GM12878 (cell line): Measurements from ENCODE around the gene RPS16. TPM values are rescaled to one million over a fixed set of nuclear protein-coding genes. Genes with fewer than 3 reads are reported as not detected.

ENCODE experiments used
- BMI1 ChIP-seq: fragments of 450-650 bp; IDR thresholded peaks from 2 replicates; pipeline ENCODE4 v1.6.1; 2016; ENCODE audit warnings: mild to moderate bottlenecking, moderate library complexity, borderline replicate concordance
- CBX3 ChIP-seq: fragments of 200-600 bp; sonication (generic); IDR thresholded peaks from 2 replicates; pipeline ENCODE4 v1.6.1; 2016; ENCODE audit warnings: low read depth, borderline replicate concordance
- CHD4 ChIP-seq: fragments of 200-600 bp; sonication (generic); IDR thresholded peaks from 2 replicates; pipeline ENCODE4 v1.6.1; 2016; ENCODE audit warnings: mild to moderate bottlenecking
- CTCF ChIP-seq, 3 experiments: IDR thresholded peaks in 2 of 3; conservative IDR thresholded peaks in 1 of 3; 2 replicates each; pipeline ENCODE4 v1.5.1; 2011; ENCODE audit warnings: low read depth in 3 of 3, low read length in 3 of 3, mild to moderate bottlenecking in 3 of 3, control low read depth in 2 of 3, moderate library complexity in 2 of 3, inconsistent platforms in 1 of 3, mixed read lengths in 1 of 3; ENCODE audit not compliant: control insufficient read depth in 2 of 3, insufficient read depth in 1 of 3; ENCODE audit errors: extremely low read depth in 1 of 3
- EGR1 ChIP-seq, 2 experiments: IDR thresholded peaks; 1 replicate in 1 of 2; 2 replicates in 1 of 2; pipeline ENCODE4 v1.6.1; 2011 to 2012; ENCODE audit warnings: low read depth in 2 of 2, low read length in 2 of 2, borderline replicate concordance in 1 of 2, mild to moderate bottlenecking in 1 of 2, moderate library complexity in 1 of 2
- GATAD2B ChIP-seq: fragments of 450-650 bp; conservative IDR thresholded peaks from 2 replicates; pipeline ENCODE4 v1.6.1; 2017; ENCODE audit warnings: low read depth, mild to moderate bottlenecking, moderate library complexity
- LARP7 ChIP-seq: fragments of 450-650 bp; IDR thresholded peaks from 2 replicates; pipeline ENCODE4 v1.6.1; 2017; ENCODE audit warnings: mild to moderate bottlenecking
- MTA3 ChIP-seq: IDR thresholded peaks from 2 replicates; pipeline ENCODE4 v1.6.1; 2012; ENCODE audit warnings: low read length, inconsistent platforms, borderline replicate concordance
- MYB ChIP-seq: fragments of 150-350 bp; IDR thresholded peaks from 2 replicates; pipeline ENCODE4 v1.6.1; 2014; ENCODE audit warnings: mild to moderate bottlenecking, low read depth, low read length, borderline replicate concordance
- NBN ChIP-seq: fragments of 450-650 bp; IDR thresholded peaks from 2 replicates; pipeline ENCODE4 v1.6.1; 2016
- NFIC ChIP-seq: IDR thresholded peaks from 2 replicates; pipeline ENCODE4 v1.6.1; 2012; ENCODE audit warnings: low read depth, mild to moderate bottlenecking, inconsistent platforms, low read length, moderate library complexity
- NR2F1 ChIP-seq: fragments of 450-650 bp; conservative IDR thresholded peaks from 2 replicates; pipeline ENCODE4 v1.6.1; 2017; ENCODE audit warnings: mild to moderate bottlenecking
- PKNOX1 ChIP-seq: fragments of 450-650 bp; IDR thresholded peaks from 2 replicates; pipeline ENCODE4 v1.6.1; 2016; ENCODE audit warnings: mild to moderate bottlenecking
- ZNF24 ChIP-seq: fragments of 450-650 bp; IDR thresholded peaks from 2 replicates; pipeline ENCODE4 v1.6.1; 2017; ENCODE audit warnings: antibody characterized with exemption, mild to moderate bottlenecking
- ZNF384 ChIP-seq: IDR thresholded peaks from 2 replicates; pipeline ENCODE4 v1.6.1; 2012; ENCODE audit warnings: low read depth, mild to moderate bottlenecking, low read length, improper control_type of control experiment, borderline replicate concordance
- ZNF622 ChIP-seq: fragments of 450-650 bp; IDR thresholded peaks from 2 replicates; pipeline ENCODE4 v1.6.1; 2017; ENCODE audit warnings: mild to moderate bottlenecking, inconsistent platforms
- polyA plus RNA-seq, 11 experiments: library from polyadenylated mRNA; depleted of rRNA in 4 of 11; unstranded in 6 of 11; stranded (reverse) in 5 of 11; fragments of >200 nt; fragmentation: Nextera tagmentation in 4 of 11; fragmentation: Illumina TruSeq in 1 of 11; extraction: Ambion mirVana in 4 of 11; extraction: Trizol in 1 of 11; gene quantifications; 1 replicate in 1 of 11; 2 replicates in 10 of 11; pipeline versions ENCODE4 v1.2.1 to v1.2.3, GENCODE V29; 2011 to 2016; ENCODE audit warnings: inconsistent platforms in 2 of 11, missing spikeins in 2 of 11, low read depth in 1 of 11
- total RNA-seq, 4 experiments: library from RNA; depleted of rRNA in 3 of 4; stranded (reverse); fragments of >200 nt in 3 of 4; fragmentation: Illumina TruSeq in 1 of 4; extraction: Trizol in 1 of 4; gene quantifications; 2 replicates each; pipeline versions ENCODE4 v1.2.1 to v1.2.3, GENCODE V29; 2013 to 2021
- TF ChIP-seq, protein P1 (sequence below): IDR thresholded peaks from 2 replicates; pipeline ENCODE4 v1.6.1; 2011; ENCODE audit warnings: low read depth, low read length, improper control_type of control experiment, borderline replicate concordance
- TF ChIP-seq, protein P2 (sequence below): IDR thresholded peaks from 2 replicates; pipeline ENCODE4 v1.6.1; 2012; ENCODE audit warnings: mild to moderate bottlenecking, low read depth, low read length

The RPS16 gene
- total and polyA plus RNA-seq, 10 of the 15 experiments (the other 5 are each of a cell fraction or from before 2014, with no cell fraction given) = 148 to 4,810 (median 2,343) TPM

DNA sequence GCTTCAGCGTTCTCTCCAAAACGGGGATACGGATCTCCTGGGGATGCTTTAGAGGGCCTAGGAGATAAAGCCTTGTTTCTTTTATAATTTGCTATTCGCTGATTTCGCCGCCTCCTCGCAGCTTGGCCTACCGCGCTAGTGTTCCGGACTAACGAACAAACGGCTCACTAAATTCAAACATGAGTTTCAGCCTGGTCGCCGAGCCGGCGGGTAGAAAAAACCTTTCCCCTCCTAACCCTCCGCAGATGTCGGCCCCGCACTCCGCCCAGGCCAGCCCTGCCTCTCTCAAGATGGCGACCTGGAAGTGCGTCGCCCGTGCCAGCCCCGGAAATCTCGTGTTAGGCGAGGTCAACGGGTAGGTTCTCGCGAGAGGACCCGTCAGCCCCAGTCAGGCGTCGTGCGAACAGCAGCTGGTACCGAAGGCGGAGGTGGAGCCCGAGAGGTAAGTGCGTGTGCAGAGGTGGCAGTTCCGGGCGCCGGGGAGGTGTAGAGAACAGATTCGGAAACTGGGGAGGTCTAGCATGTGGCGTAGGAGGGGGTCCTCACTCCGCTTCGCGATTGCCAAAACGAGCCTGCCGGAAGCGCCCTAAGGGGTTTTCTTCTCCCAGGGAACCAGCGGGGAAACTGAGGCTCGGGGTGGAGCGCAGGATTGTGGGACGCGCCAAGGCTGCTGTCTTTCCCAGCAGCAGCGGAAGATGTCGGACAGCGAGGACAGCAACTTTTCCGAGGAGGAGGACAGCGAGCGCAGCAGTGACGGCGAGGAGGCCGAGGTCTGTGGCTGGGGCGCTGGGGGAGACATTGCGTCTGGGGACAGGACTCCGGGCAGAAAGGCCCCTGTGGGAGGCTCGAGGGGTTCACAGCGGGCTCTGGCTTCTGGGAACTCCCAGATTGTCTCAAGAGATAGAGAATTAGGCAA is 9.7 kb upstream of the RPS16 start, which contains the start of gene SUPT5H (continued):
- TF ChIP-seq EGR1 (IDR thresholded peaks at IDR 0.05; ENCODE audit: borderline replicate concordance in 1 of 2, low read depth in 2 of 2, low read length in 2 of 2) (peak in 1 of 2 experiments; percentile 73; a peak in 2 of 3 replicates), CBX3 (no peak), CTCF (IDR thresholded peaks at IDR 0.05 in 2 of 3, conservative IDR thresholded peaks at IDR 0.05 in 1 of 3; ENCODE audit: control insufficient read depth in 2 of 3, extremely low read depth in 1 of 3, insufficient read depth in 1 of 3, low read depth in 3 of 3, low read length in 3 of 3) (no peak), BMI1 (no peak), GATAD2B (peak; percentile 86), ZNF622 (no peak), NFIC (no peak), NR2F1 (peak; percentile 61; the same call in 1 of the 2 replicates), NBN (peak; percentile 89), CHD4 (no peak), MYB (no peak), MTA3 (no peak), ZNF24 (no peak), LARP7 (peak; percentile 81), ZNF384 (peak; percentile 65; the same call in 1 of the 2 replicates), PKNOX1 (peak; percentile 86)
- TF ChIP-seq, protein P1, sequence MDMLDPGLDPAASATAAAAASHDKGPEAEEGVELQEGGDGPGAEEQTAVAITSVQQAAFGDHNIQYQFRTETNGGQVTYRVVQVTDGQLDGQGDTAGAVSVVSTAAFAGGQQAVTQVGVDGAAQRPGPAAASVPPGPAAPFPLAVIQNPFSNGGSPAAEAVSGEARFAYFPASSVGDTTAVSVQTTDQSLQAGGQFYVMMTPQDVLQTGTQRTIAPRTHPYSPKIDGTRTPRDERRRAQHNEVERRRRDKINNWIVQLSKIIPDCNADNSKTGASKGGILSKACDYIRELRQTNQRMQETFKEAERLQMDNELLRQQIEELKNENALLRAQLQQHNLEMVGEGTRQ = no peak; the same call in 1 of the 2 replicates
- TF ChIP-seq, protein P2, sequence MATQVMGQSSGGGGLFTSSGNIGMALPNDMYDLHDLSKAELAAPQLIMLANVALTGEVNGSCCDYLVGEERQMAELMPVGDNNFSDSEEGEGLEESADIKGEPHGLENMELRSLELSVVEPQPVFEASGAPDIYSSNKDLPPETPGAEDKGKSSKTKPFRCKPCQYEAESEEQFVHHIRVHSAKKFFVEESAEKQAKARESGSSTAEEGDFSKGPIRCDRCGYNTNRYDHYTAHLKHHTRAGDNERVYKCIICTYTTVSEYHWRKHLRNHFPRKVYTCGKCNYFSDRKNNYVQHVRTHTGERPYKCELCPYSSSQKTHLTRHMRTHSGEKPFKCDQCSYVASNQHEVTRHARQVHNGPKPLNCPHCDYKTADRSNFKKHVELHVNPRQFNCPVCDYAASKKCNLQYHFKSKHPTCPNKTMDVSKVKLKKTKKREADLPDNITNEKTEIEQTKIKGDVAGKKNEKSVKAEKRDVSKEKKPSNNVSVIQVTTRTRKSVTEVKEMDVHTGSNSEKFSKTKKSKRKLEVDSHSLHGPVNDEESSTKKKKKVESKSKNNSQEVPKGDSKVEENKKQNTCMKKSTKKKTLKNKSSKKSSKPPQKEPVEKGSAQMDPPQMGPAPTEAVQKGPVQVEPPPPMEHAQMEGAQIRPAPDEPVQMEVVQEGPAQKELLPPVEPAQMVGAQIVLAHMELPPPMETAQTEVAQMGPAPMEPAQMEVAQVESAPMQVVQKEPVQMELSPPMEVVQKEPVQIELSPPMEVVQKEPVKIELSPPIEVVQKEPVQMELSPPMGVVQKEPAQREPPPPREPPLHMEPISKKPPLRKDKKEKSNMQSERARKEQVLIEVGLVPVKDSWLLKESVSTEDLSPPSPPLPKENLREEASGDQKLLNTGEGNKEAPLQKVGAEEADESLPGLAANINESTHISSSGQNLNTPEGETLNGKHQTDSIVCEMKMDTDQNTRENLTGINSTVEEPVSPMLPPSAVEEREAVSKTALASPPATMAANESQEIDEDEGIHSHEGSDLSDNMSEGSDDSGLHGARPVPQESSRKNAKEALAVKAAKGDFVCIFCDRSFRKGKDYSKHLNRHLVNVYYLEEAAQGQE = no peak
